ENCODE data around the gene ZNF384. TPM values are rescaled to one million over a fixed set of nuclear protein-coding genes. Genes with fewer than 3 reads are reported as not detected.
A peak's percentile ranks its signal among the peaks of the same experiment; 100 is the strongest.

The ZNF384 gene
- total RNA-seq, 1 donor from 2014 or later, result 50.6 TPM

DNA sequence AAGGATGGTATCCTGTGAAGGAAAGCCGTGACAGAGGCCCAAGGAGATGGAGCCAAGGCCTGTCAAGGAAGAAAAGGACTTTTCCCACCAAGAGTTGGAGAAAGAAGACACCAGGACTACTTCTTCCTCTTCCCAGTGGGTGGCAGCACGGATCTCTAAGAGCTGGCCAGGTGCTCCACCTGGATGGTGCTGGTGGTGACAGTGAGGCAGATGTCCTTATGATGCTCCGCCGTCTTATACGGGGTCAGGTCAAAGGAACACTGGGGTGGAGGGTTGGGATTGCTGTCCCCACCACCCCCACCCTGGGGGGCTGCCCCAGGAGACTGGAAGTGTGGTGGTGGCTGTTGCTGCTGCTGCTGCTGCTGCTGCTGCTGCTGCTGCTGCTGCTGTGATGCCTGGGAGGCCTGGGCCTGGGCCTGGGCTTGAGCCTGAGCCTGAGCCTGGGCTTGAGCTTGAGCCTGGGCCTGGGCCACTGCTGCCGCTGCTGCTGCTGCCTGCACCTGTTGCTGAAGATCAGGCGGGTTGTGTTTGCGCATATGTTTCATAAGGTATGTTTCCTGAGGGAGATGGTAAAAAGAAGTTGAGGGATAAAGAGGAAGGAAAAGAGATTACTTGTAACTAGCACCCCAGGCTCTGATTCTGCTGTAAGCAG is 21.5 kb downstream of the ZNF384 start:
- H3K9me3 ChIP-seq (ENCODE audit: insufficient read depth, low read depth, low read length), result no peaks in the 10 kb centered on the region
- no peaks in the 10 kb centered on the region for H3K4me1 Mint-ChIP-seq (ENCODE audit: low read depth, unreplicated experiment)
- peaks cover 40% of the 10 kb centered on the region for H3K36me3 ChIP-seq (ENCODE audit: insufficient read depth, low read length)
- DNase-seq (ENCODE audit: low read depth) (no peak), FAIRE-seq (no peak)
- no peaks in the 10 kb centered on the region for H3K27me3 ChIP-seq (ENCODE audit: insufficient read depth, low read length)
- peaks cover 5% of the 10 kb centered on the region for H3K79me2 ChIP-seq (ENCODE audit: insufficient read depth, low read length)
- no peaks in the 10 kb centered on the region for H3K27me3 Mint-ChIP-seq (ENCODE audit: low read depth, unreplicated experiment)
- H3K4me3 ChIP-seq (ENCODE audit: insufficient read depth, low read depth, low read length), result no peak overlapping the region
- H3K4me2 ChIP-seq (ENCODE audit: low read length), result no peak overlapping the region
- H2AFZ ChIP-seq (ENCODE audit: low read depth, low read length), result no peak overlapping the region
- no peak overlapping the region for H3K27ac ChIP-seq (ENCODE audit: low read depth, low read length)
- H3K4me1 ChIP-seq (ENCODE audit: insufficient read depth, low read length), result no peaks in the 10 kb centered on the region
- no peaks in the 10 kb centered on the region for H4K20me1 ChIP-seq (ENCODE audit: insufficient read depth, low read length)
- H3K9ac ChIP-seq (ENCODE audit: low read length), result no peak overlapping the region
- TF ChIP-seq EZH2 (IDR thresholded peaks at IDR 0.05; ENCODE audit: insufficient read depth, low read length), result no peak
- TF ChIP-seq, protein P1, sequence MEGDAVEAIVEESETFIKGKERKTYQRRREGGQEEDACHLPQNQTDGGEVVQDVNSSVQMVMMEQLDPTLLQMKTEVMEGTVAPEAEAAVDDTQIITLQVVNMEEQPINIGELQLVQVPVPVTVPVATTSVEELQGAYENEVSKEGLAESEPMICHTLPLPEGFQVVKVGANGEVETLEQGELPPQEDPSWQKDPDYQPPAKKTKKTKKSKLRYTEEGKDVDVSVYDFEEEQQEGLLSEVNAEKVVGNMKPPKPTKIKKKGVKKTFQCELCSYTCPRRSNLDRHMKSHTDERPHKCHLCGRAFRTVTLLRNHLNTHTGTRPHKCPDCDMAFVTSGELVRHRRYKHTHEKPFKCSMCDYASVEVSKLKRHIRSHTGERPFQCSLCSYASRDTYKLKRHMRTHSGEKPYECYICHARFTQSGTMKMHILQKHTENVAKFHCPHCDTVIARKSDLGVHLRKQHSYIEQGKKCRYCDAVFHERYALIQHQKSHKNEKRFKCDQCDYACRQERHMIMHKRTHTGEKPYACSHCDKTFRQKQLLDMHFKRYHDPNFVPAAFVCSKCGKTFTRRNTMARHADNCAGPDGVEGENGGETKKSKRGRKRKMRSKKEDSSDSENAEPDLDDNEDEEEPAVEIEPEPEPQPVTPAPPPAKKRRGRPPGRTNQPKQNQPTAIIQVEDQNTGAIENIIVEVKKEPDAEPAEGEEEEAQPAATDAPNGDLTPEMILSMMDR (IDR thresholded peaks at IDR 0.05; ENCODE audit: insufficient read depth, low read depth, low read length), result peak; percentile 4
- no peaks in the 10 kb centered on the region for H3K9me3 Mint-ChIP-seq (ENCODE audit: unreplicated experiment)
- no peak overlapping the region for H3K4me3 Mint-ChIP-seq (ENCODE audit: unreplicated experiment)
- H3K36me3 Mint-ChIP-seq (ENCODE audit: low read depth, unreplicated experiment), result peaks cover 16% of the 10 kb centered on the region
- H3K27ac Mint-ChIP-seq (ENCODE audit: unreplicated experiment), result no peak overlapping the region

DNA sequence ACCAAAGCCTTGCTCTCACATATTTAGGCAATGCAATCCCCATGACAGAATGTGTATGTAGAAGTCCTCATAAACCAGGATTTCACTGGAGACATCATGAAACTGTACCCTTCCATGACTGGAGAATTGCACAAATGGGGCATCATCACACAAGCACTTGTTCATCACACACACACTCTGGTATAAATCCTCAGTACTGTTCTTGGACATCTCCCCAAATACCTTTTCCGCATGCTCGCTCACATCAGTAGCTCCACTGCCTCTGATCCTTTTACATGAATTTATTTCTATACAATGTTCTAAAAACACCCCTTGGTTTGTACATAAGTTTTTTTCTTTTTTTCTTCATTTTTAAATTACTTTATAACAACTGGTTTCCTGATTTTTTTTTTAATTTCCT is 23.0 kb downstream of the ZNF384 start:
- Mint-ChIP-seq H3K9me3 (ENCODE audit: unreplicated experiment) (no peaks in the 10 kb centered on the region), H3K4me1 (ENCODE audit: low read depth, unreplicated experiment) (peaks cover 8% of the 10 kb centered on the region), H3K27me3 (ENCODE audit: low read depth, unreplicated experiment) (no peaks in the 10 kb centered on the region), H3K4me3 (ENCODE audit: unreplicated experiment) (no peak overlapping the region), H3K36me3 (ENCODE audit: low read depth, unreplicated experiment) (peaks cover 6% of the 10 kb centered on the region), H3K27ac (ENCODE audit: unreplicated experiment) (no peak overlapping the region)
- DNase-seq (ENCODE audit: low read depth) (peak; percentile 57), FAIRE-seq (no peak)
- Histone ChIP-seq H3K4me3 (ENCODE audit: insufficient read depth, low read depth, low read length) (no peak overlapping the region), H3K27ac (ENCODE audit: low read depth, low read length) (no peak overlapping the region), H3K4me1 (ENCODE audit: insufficient read depth, low read length) (peaks cover 6% of the 10 kb centered on the region), H3K27me3 (ENCODE audit: insufficient read depth, low read length) (no peaks in the 10 kb centered on the region), H3K9ac (ENCODE audit: low read length) (no peak overlapping the region), H3K36me3 (ENCODE audit: insufficient read depth, low read length) (peaks cover 29% of the 10 kb centered on the region), H4K20me1 (ENCODE audit: insufficient read depth, low read length) (no peaks in the 10 kb centered on the region), H3K4me2 (ENCODE audit: low read length) (no peak overlapping the region), H3K9me3 (ENCODE audit: insufficient read depth, low read depth, low read length) (no peaks in the 10 kb centered on the region), H3K79me2 (ENCODE audit: insufficient read depth, low read length) (peaks cover 17% of the 10 kb centered on the region), H2AFZ (ENCODE audit: low read depth, low read length) (no peak overlapping the region)
- TF ChIP-seq, protein P1 (IDR thresholded peaks at IDR 0.05; ENCODE audit: insufficient read depth, low read depth, low read length), result no peak
- no peak for TF ChIP-seq EZH2 (IDR thresholded peaks at IDR 0.05; ENCODE audit: insufficient read depth, low read length)

DNA sequence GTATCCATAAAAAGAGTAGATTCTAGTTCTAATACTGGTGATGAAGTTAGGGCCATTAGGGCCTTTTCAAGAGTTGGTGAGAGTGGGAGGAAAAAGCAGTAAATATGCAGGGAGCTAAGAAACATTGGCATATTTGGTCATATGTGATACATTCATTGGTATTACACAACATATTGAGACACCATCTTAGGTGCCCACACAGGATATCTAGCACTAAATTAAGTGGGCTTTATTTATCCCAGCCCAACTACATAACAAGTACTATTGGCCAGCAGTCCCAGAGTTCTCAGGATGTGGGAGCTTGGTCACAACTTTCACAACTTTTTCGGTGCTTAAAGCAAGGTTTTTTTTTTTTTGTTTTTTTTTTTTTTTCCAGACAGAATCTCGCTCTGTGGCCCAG is 24.3 kb downstream of the ZNF384 start:
- peaks cover 3% of the 10 kb centered on the region for H3K36me3 Mint-ChIP-seq (ENCODE audit: low read depth, unreplicated experiment)
- H2AFZ ChIP-seq (ENCODE audit: low read depth, low read length), result no peak overlapping the region
- no peak overlapping the region for H3K9ac ChIP-seq (ENCODE audit: low read length)
- peaks cover 6% of the 10 kb centered on the region for H3K4me1 ChIP-seq (ENCODE audit: insufficient read depth, low read length)
- H3K27ac Mint-ChIP-seq (ENCODE audit: unreplicated experiment), result no peak overlapping the region
- no peaks in the 10 kb centered on the region for H3K27me3 Mint-ChIP-seq (ENCODE audit: low read depth, unreplicated experiment)
- no peak overlapping the region for H3K4me3 ChIP-seq (ENCODE audit: insufficient read depth, low read depth, low read length)
- H3K36me3 ChIP-seq (ENCODE audit: insufficient read depth, low read length), result peaks cover 16% of the 10 kb centered on the region
- no peaks in the 10 kb centered on the region for H3K9me3 Mint-ChIP-seq (ENCODE audit: unreplicated experiment)
- H3K4me3 Mint-ChIP-seq (ENCODE audit: unreplicated experiment), result no peak overlapping the region
- no peaks in the 10 kb centered on the region for H4K20me1 ChIP-seq (ENCODE audit: insufficient read depth, low read length)
- H3K27ac ChIP-seq (ENCODE audit: low read depth, low read length), result no peak overlapping the region
- TF ChIP-seq EZH2 (IDR thresholded peaks at IDR 0.05; ENCODE audit: insufficient read depth, low read length), result no peak
- TF ChIP-seq, protein P1 (IDR thresholded peaks at IDR 0.05; ENCODE audit: insufficient read depth, low read depth, low read length), result no peak
- H3K4me2 ChIP-seq (ENCODE audit: low read length), result no peak overlapping the region
- H3K27me3 ChIP-seq (ENCODE audit: insufficient read depth, low read length), result no peaks in the 10 kb centered on the region
- DNase-seq (ENCODE audit: low read depth) (no peak), FAIRE-seq (no peak)
- peaks cover 22% of the 10 kb centered on the region for H3K79me2 ChIP-seq (ENCODE audit: insufficient read depth, low read length)
- no peaks in the 10 kb centered on the region for H3K9me3 ChIP-seq (ENCODE audit: insufficient read depth, low read depth, low read length)
- H3K4me1 Mint-ChIP-seq (ENCODE audit: low read depth, unreplicated experiment), result peaks cover 8% of the 10 kb centered on the region

Measured in astrocyte (in vitro differentiated cells and primary cell).